CD4-positive, CD25-positive, alpha-beta regulatory T cell (primary cell): ENCODE measurements around the gene EEIG1. TPM values are rescaled to one million over a fixed set of nuclear protein-coding genes. Genes with fewer than 3 reads are reported as not detected.

ENCODE experiments used
- ATAC-seq, 2 donors: fragments of 150-1000 bp; cut with Tn5 transposase; one replicate each; pipeline ENCODE4 v1.10.0; 2021; ENCODE audit warnings: low read depth in 2 of 2, moderate number of reproducible peaks in 2 of 2, moderate library complexity in 1 of 2
- DNase-seq, 3 donors: peaks; one replicate each; pipeline versions ENCODE4 v3.0.0 to v3.0.0-alpha.2; 2012 to 2022; ENCODE audit warnings: mixed read lengths in 1 of 3
- H3K27ac ChIP-seq: one replicate; pipeline ENCODE4 v1.7.0; 2013; ENCODE audit warnings: mild to moderate bottlenecking, low read length; ENCODE audit not compliant: insufficient read depth, poor library complexity, severe bottlenecking
- H3K27me3 ChIP-seq: one replicate; pipeline ENCODE4 v1.7.0; 2013; ENCODE audit warnings: low read length; ENCODE audit not compliant: control insufficient read depth, insufficient read depth
- H3K36me3 ChIP-seq: one replicate; pipeline ENCODE4 v1.7.0; 2013; ENCODE audit warnings: mild to moderate bottlenecking, low read length, moderate library complexity; ENCODE audit not compliant: control insufficient read depth, insufficient read depth
- H3K4me1 ChIP-seq: 2 replicates; pipeline ENCODE4 v1.7.0; 2013; ENCODE audit warnings: mild to moderate bottlenecking, low read length; ENCODE audit not compliant: insufficient read depth, control insufficient read depth, poor library complexity, severe bottlenecking
- H3K4me3 ChIP-seq: one replicate; pipeline ENCODE4 v1.7.0; 2013; ENCODE audit warnings: low read depth, mild to moderate bottlenecking, low read length, moderate library complexity
- H3K9me3 ChIP-seq, 2 experiments: 1 replicate in 1 of 2; 2 replicates in 1 of 2; pipeline ENCODE4 v1.7.0; 2013; ENCODE audit warnings: low read length in 2 of 2, mild to moderate bottlenecking in 1 of 2, moderate library complexity in 1 of 2; ENCODE audit not compliant: control insufficient read depth in 2 of 2
- H3K27ac Mint-ChIP-seq, 3 donors: one replicate each; pipeline ENCODE4 v1.8.0; 2020 to 2022; ENCODE audit warnings: mild to moderate bottlenecking in 3 of 3, mixed read lengths in 3 of 3, moderate library complexity in 2 of 3
- H3K27me3 Mint-ChIP-seq: one replicate; pipeline ENCODE4 v1.8.0; 2022; ENCODE audit warnings: mild to moderate bottlenecking, mixed read lengths
- H3K36me3 Mint-ChIP-seq: one replicate; pipeline ENCODE4 v1.8.0; 2020; ENCODE audit warnings: mixed read lengths
- H3K4me1 Mint-ChIP-seq, 4 donors: one replicate each; pipeline ENCODE4 v1.8.0; 2020 to 2022; ENCODE audit warnings: mixed read lengths in 4 of 4, mild to moderate bottlenecking in 1 of 4
- H3K4me3 Mint-ChIP-seq, 4 donors: one replicate each; pipeline ENCODE4 v1.8.0; 2020 to 2022; ENCODE audit warnings: mild to moderate bottlenecking in 4 of 4, mixed read lengths in 4 of 4, moderate library complexity in 3 of 4
- H3K9me3 Mint-ChIP-seq, 7 donors: one replicate each; pipeline ENCODE4 v1.8.0; 2020 to 2022; ENCODE audit warnings: mixed read lengths in 7 of 7, mild to moderate bottlenecking in 3 of 7, moderate library complexity in 2 of 7
- polyA plus RNA-seq, 4 donors: library from polyadenylated mRNA; unstranded; fragments of 300-500 nt; fragmentation: Illumina TruSeq; gene quantifications; one replicate each; pipeline ENCODE4 v1.2.3, GENCODE V29; 2021
- total RNA-seq: library from RNA; stranded (reverse); gene quantifications from one replicate; pipeline ENCODE4 v1.2.3, GENCODE V29; 2022

EEIG1 gene
- total and polyA plus RNA-seq, 5 donors from 2014 or later: 140 to 402 (median 177) TPM

- ATAC-seq: no peak
- H3K4me1 Mint-ChIP-seq: peaks cover 4 to 58% (median 36%) of the 10 kb centered on the region in 4 donors
- Histone ChIP-seq H3K27me3 (no peaks in the 10 kb centered on the region), H3K9me3 (no peaks in the 10 kb centered on the region), H3K27ac (no peak overlapping the region), H3K4me1 (peaks cover 35% of the 10 kb centered on the region), H3K4me3 (no peak overlapping the region), H3K36me3 (peaks cover 58% of the 10 kb centered on the region)
- H3K9me3 Mint-ChIP-seq: no peaks in the 10 kb centered on the region
- H3K36me3 Mint-ChIP-seq: peaks cover 24% of the 10 kb centered on the region
- H3K4me3 Mint-ChIP-seq: peak overlapping the region in 2 of 4 donors; percentile 30 to 81
- peaks cover 7% of the 10 kb centered on the region for H3K27me3 Mint-ChIP-seq
- peak overlapping the region; percentile 31 to 44 (median 43) for H3K27ac Mint-ChIP-seq
- no peak for DNase-seq
These were observed 40.2 kb downstream of the EEIG1 start for GRCh38 chr9:127940593-127940992.

- peaks cover 9% of the 10 kb centered on the region for H3K36me3 Mint-ChIP-seq
- H3K4me1 Mint-ChIP-seq: peaks cover 4 to 61% (median 33%) of the 10 kb centered on the region in 4 donors
- H3K27me3 Mint-ChIP-seq: peaks cover 7% of the 10 kb centered on the region
- no peaks in the 10 kb centered on the region for H3K9me3 ChIP-seq
- DNase-seq: no peak
- no peaks in the 10 kb centered on the region for H3K27me3 ChIP-seq
- peak overlapping the region; percentile 74 for H3K27ac ChIP-seq
- H3K4me1 ChIP-seq: peaks cover 31% of the 10 kb centered on the region
- H3K4me3 Mint-ChIP-seq: peak overlapping the region; percentile 58 to 97 (median 78)
- peak overlapping the region; percentile 81 to 97 (median 93) for H3K27ac Mint-ChIP-seq
- no peaks in the 10 kb centered on the region for H3K9me3 Mint-ChIP-seq
- H3K4me3 ChIP-seq: peak overlapping the region; percentile 40
- ATAC-seq: no peak
- H3K36me3 ChIP-seq: peaks cover 35% of the 10 kb centered on the region
These were observed 42.5 kb downstream of the EEIG1 start for GRCh38 chr9:127938298-127938690.

GRCh38 chr9:127937388-127938297, 43.1 kb downstream of the EEIG1 start, which contains the start of gene DPM2:
Gene DPM2, minus strand, starts transcription at chr9:127937854. Its CDS starts 34 bp downstream, at chr9:127937820.
- H3K27ac Mint-ChIP-seq: peak within 1 kb of the TSS; percentile 93 to 97 (median 97)
- H3K36me3 Mint-ChIP-seq: peaks cover 5% of the 10 kb centered on the region
- H3K4me3 ChIP-seq: peak within 1 kb of the TSS; percentile 81
- H3K36me3 ChIP-seq: peaks cover 29% of the 10 kb centered on the region
- H3K9me3 Mint-ChIP-seq: no peaks in the 10 kb centered on the region
- ATAC-seq (peak; percentile 92), DNase-seq (peak; percentile 82 to 95 (median 89))
- H3K4me3 Mint-ChIP-seq: peak within 1 kb of the TSS; percentile 92 to 98 (median 96)
- H3K27ac ChIP-seq: peak within 1 kb of the TSS; percentile 74
- peaks cover 7% of the 10 kb centered on the region for H3K27me3 Mint-ChIP-seq
- H3K4me1 Mint-ChIP-seq: peaks cover 4 to 59% (median 29%) of the 10 kb centered on the region in 4 donors
- no peaks in the 10 kb centered on the region for H3K9me3 ChIP-seq
- H3K27me3 ChIP-seq: no peaks in the 10 kb centered on the region
- H3K4me1 ChIP-seq: peaks cover 31% of the 10 kb centered on the region

GRCh38 chr9:127937056-127937387, 43.8 kb downstream of the EEIG1 start:
- ATAC-seq: no peak
- peak overlapping the region; percentile 92 to 98 (median 96) for H3K4me3 Mint-ChIP-seq

GRCh38 chr9:127936347-127936852, 44.4 kb downstream of the EEIG1 start:
- Mint-ChIP-seq H3K4me1 (peaks cover 4 to 62% (median 30%) of the 10 kb centered on the region in 4 donors), H3K27ac (peak overlapping the region; percentile 57 to 97 (median 78)), H3K27me3 (peaks cover 7% of the 10 kb centered on the region), H3K36me3 (peaks cover 5% of the 10 kb centered on the region), H3K9me3 (peaks cover 0 to 2% (median 0%) of the 10 kb centered on the region in 7 donors), H3K4me3 (peak overlapping the region; percentile 92 to 98 (median 96))
- Histone ChIP-seq H3K27ac (no peak overlapping the region), H3K36me3 (peaks cover 16% of the 10 kb centered on the region), H3K9me3 (no peaks in the 10 kb centered on the region), H3K4me1 (peaks cover 33% of the 10 kb centered on the region), H3K27me3 (no peaks in the 10 kb centered on the region), H3K4me3 (peak overlapping the region; percentile 81)
- ATAC-seq (no peak), DNase-seq (no peak)

More at GRCh38 chr9:127937056-127937387, 43.8 kb downstream of the EEIG1 start:
- Histone ChIP-seq H3K27ac (peak overlapping the region; percentile 74), H3K9me3 (no peaks in the 10 kb centered on the region), H3K27me3 (no peaks in the 10 kb centered on the region), H3K4me1 (peaks cover 31% of the 10 kb centered on the region), H3K36me3 (peaks cover 22% of the 10 kb centered on the region), H3K4me3 (peak overlapping the region; percentile 81)
- Mint-ChIP-seq H3K4me1 (peaks cover 4 to 58% (median 28%) of the 10 kb centered on the region in 4 donors), H3K36me3 (peaks cover 5% of the 10 kb centered on the region), H3K27ac (peak overlapping the region; percentile 93 to 97 (median 97)), H3K9me3 (no peaks in the 10 kb centered on the region), H3K27me3 (peaks cover 7% of the 10 kb centered on the region)
- DNase-seq: no peak

GRCh38 chr9:127935765-127936221, 45.0 kb downstream of the EEIG1 start:
- DNase-seq (no peak), ATAC-seq (no peak)
- H3K4me3 ChIP-seq: peak overlapping the region; percentile 81
- no peaks in the 10 kb centered on the region for H3K9me3 ChIP-seq
- H3K36me3 Mint-ChIP-seq: peaks cover 5% of the 10 kb centered on the region
- no peak overlapping the region for H3K27ac ChIP-seq
- H3K27me3 Mint-ChIP-seq: peaks cover 7% of the 10 kb centered on the region
- peaks cover 0 to 3% (median 0%) of the 10 kb centered on the region in 7 donors for H3K9me3 Mint-ChIP-seq
- no peaks in the 10 kb centered on the region for H3K27me3 ChIP-seq
- peaks cover 39% of the 10 kb centered on the region for H3K4me1 ChIP-seq
- H3K4me3 Mint-ChIP-seq: peak overlapping the region; percentile 48 to 98 (median 94)
- peak overlapping the region; percentile 57 to 97 (median 78) for H3K27ac Mint-ChIP-seq
- peaks cover 4 to 68% (median 34%) of the 10 kb centered on the region in 4 donors for H3K4me1 Mint-ChIP-seq
- H3K36me3 ChIP-seq: peaks cover 11% of the 10 kb centered on the region

GRCh38 chr9:127934986-127935385, 45.8 kb downstream of the EEIG1 start:
- H3K4me1 ChIP-seq: peaks cover 47% of the 10 kb centered on the region
- H3K27me3 ChIP-seq: no peaks in the 10 kb centered on the region
- no peak for DNase-seq
- peak overlapping the region in 1 of 3 donors; percentile 41 for H3K27ac Mint-ChIP-seq
- peaks cover 4 to 66% (median 37%) of the 10 kb centered on the region in 4 donors for H3K4me1 Mint-ChIP-seq
- H3K4me3 Mint-ChIP-seq: peak overlapping the region in 3 of 4 donors; percentile 7 to 92 (median 57)
- H3K36me3 ChIP-seq: peaks cover 3% of the 10 kb centered on the region
- no peaks in the 10 kb centered on the region for H3K9me3 ChIP-seq
- ATAC-seq: no peak
- no peaks in the 10 kb centered on the region for H3K36me3 Mint-ChIP-seq
- no peak overlapping the region for H3K27ac ChIP-seq
- H3K27me3 Mint-ChIP-seq: peaks cover 10% of the 10 kb centered on the region
- no peak overlapping the region for H3K4me3 ChIP-seq
- peaks cover 0 to 3% (median 0%) of the 10 kb centered on the region in 7 donors for H3K9me3 Mint-ChIP-seq
